ENCODE results near the gene SS18L1. TPM values are rescaled to one million over a fixed set of nuclear protein-coding genes. Genes with fewer than 3 reads are reported as not detected.

SS18L1 gene
- total and polyA plus RNA-seq, 8 donors: 5.5 to 34.8 (median 9.3) TPM

GRCh38 chr20:62151225-62151624 lies 7.7 kb downstream of the SS18L1 start:
- H3K27ac ChIP-seq: no peak overlapping the region
- no peak overlapping the region for H3K4me3 ChIP-seq
- DNase-seq: no peak
- peaks cover 0 to 47% (median 17%) of the 10 kb centered on the region in 4 donors for H3K4me1 ChIP-seq
- intact Hi-C loops (cut with DNase I; ENCODE audit: low total_unique reads): no loop called here
- no peaks in the 10 kb centered on the region for H3K27me3 ChIP-seq
- H3K36me3 ChIP-seq: peaks cover 0 to 36% (median 27%) of the 10 kb centered on the region in 4 donors
- H3K9me3 ChIP-seq: no peaks in the 10 kb centered on the region
- TF ChIP-seq POLR2AphosphoS5 (IDR thresholded peaks at IDR 0.05) (no peak), EP300 (IDR thresholded peaks at IDR 0.05) (no peak), CTCF (IDR thresholded peaks at IDR 0.05) (no peak), POLR2A (IDR thresholded peaks at IDR 0.05) (no peak)
- 88 to 94% (median 92%) methylated on average over 9 to 11 of the region's 11 CpGs for WGBS, 5 donors

- TF ChIP-seq POLR2A (IDR thresholded peaks at IDR 0.05) (no peak), POLR2AphosphoS5 (IDR thresholded peaks at IDR 0.05) (no peak), EP300 (IDR thresholded peaks at IDR 0.05) (no peak), CTCF (IDR thresholded peaks at IDR 0.05) (no peak)
- intact Hi-C loops (cut with DNase I; ENCODE audit: low total_unique reads): no loop called here
- H3K27me3 ChIP-seq: no peaks in the 10 kb centered on the region
These were observed 8.3 kb downstream of the SS18L1 start for GRCh38 chr20:62151835-62152364.

GRCh38 chr20:62155428-62156253 lies 12.1 kb downstream of the SS18L1 start:
- H3K4me3 ChIP-seq: no peak overlapping the region
- H3K4me1 ChIP-seq: peaks cover 0 to 29% (median 16%) of the 10 kb centered on the region in 4 donors
- 87 to 94% (median 92%) methylated on average over 26 to 29 of the region's 29 CpGs for WGBS, 5 donors
- no peaks in the 10 kb centered on the region for H3K9me3 ChIP-seq
- H3K27ac ChIP-seq: no peak overlapping the region
- TF ChIP-seq POLR2A (IDR thresholded peaks at IDR 0.05): no peak
- no peak for TF ChIP-seq CTCF (IDR thresholded peaks at IDR 0.05)
- no peak for TF ChIP-seq POLR2AphosphoS5 (IDR thresholded peaks at IDR 0.05)
- no peak for TF ChIP-seq EP300 (IDR thresholded peaks at IDR 0.05)
- peaks cover 2 to 56% (median 51%) of the 10 kb centered on the region in 4 donors for H3K36me3 ChIP-seq
- no peak for DNase-seq
- no peaks in the 10 kb centered on the region for H3K27me3 ChIP-seq
- intact Hi-C loops (cut with DNase I; ENCODE audit: low total_unique reads): no loop called here

More at GRCh38 chr20:62151835-62152364, 8.3 kb downstream of the SS18L1 start:
- Histone ChIP-seq H3K27ac (no peak overlapping the region), H3K9me3 (no peaks in the 10 kb centered on the region), H3K4me3 (no peak overlapping the region), H3K36me3 (peaks cover 0 to 36% (median 27%) of the 10 kb centered on the region in 4 donors), H3K4me1 (peaks cover 0 to 51% (median 22%) of the 10 kb centered on the region in 4 donors)
- DNase-seq: no peak
- 86 to 91% (median 87%) methylated on average over 23 of the region's 23 CpGs for WGBS, 5 donors

GRCh38 chr20:62156254-62156556 lies 12.6 kb downstream of the SS18L1 start:
- peaks cover 0 to 23% (median 16%) of the 10 kb centered on the region in 4 donors for H3K4me1 ChIP-seq
- H3K27me3 ChIP-seq: no peaks in the 10 kb centered on the region
- peaks cover 8 to 62% (median 56%) of the 10 kb centered on the region in 4 donors for H3K36me3 ChIP-seq
- TF ChIP-seq POLR2AphosphoS5 (IDR thresholded peaks at IDR 0.05): no peak
- H3K27ac ChIP-seq: no peak overlapping the region
- H3K4me3 ChIP-seq: no peak overlapping the region
- intact Hi-C loops (cut with DNase I; ENCODE audit: low total_unique reads): no loop called here
- no peak for DNase-seq
- no peaks in the 10 kb centered on the region for H3K9me3 ChIP-seq
- WGBS, 5 donors: 76 to 97% (median 82%) methylated on average over 3 of the region's 3 CpGs
